Cardiac septum (tissue), 1 donor: ENCODE measurements around the gene HOXC9. TPM values are rescaled to one million over a fixed set of nuclear protein-coding genes. Genes with fewer than 3 reads are reported as not detected.

Experiments used
- DNase-seq: peaks from one replicate; pipeline ENCODE4 v3.0.0-alpha.2; 2020; ENCODE audit warnings: low spot score
- intact Hi-C: fragments of 100-400 bp; cut with DNase I; formaldehyde crosslinking; loops from one replicate; pipeline ENCODE4 v1.14.0; 2022
- total RNA-seq: library from RNA; stranded (reverse); fragmentation: NEBNext Ultra II Directional; extraction: Animal tissue kit (Norgen Biotek cat#: 25700); gene quantifications from one replicate; pipeline ENCODE4 v1.2.1, GENCODE V29; 2021
- donor health status: DM: no; HTN: no; CAD: no.

Gene HOXC9
- total RNA-seq, 1 donor from 2014 or later: not detected

- no peak for DNase-seq
- intact Hi-C loops: no loop called here
Observed at GRCh38 chr12:54019924-54020590, 20.1 kb downstream of the HOXC9 start.

GRCh38 chr12:54020591-54021405 is 20.8 kb downstream of the HOXC9 start:
- intact Hi-C loops: no loop called here
- no peak for DNase-seq

GRCh38 chr12:54021432-54022013 is 21.6 kb downstream of the HOXC9 start:
- intact Hi-C loops: no loop called here
- no peak for DNase-seq

GRCh38 chr12:54022960-54023884 is 23.3 kb downstream of the HOXC9 start:
- no peak for DNase-seq
- intact Hi-C loops: no loop called here

GRCh38 chr12:54024127-54024526 is 24.2 kb downstream of the HOXC9 start:
- DNase-seq: no peak
- intact Hi-C loops: no loop called here

- intact Hi-C loops: no loop called here
- no peak for DNase-seq
Observed at GRCh38 chr12:54024581-54025305, 24.8 kb downstream of the HOXC9 start.

- intact Hi-C loops: no loop called here
- DNase-seq: no peak
Observed at GRCh38 chr12:54025499-54026405, 25.8 kb downstream of the HOXC9 start.

- intact Hi-C loops: no loop called here
Observed at GRCh38 chr12:54026640-54027441, 26.9 kb downstream of the HOXC9 start.

GRCh38 chr12:54027442-54027786 is 27.5 kb downstream of the HOXC9 start:
- intact Hi-C loops: no loop called here
- no peak for DNase-seq

More at GRCh38 chr12:54026640-54027441, 26.9 kb downstream of the HOXC9 start:
- no peak for DNase-seq

GRCh38 chr12:54028314-54029201 is 28.6 kb downstream of the HOXC9 start, which contains the start of gene HOXC6:
HOXC6 (plus strand) TSS chr12:54028440; CDS start chr12:54028522, 82 bp downstream.
- intact Hi-C loops: no loop called here

GRCh38 chr12:54029529-54030441 is 29.8 kb downstream of the HOXC9 start:
- intact Hi-C loops: no loop called here
- DNase-seq: no peak

More at GRCh38 chr12:54028314-54029201, 28.6 kb downstream of the HOXC9 start, which contains the start of gene HOXC6:
- DNase-seq: no peak

GRCh38 chr12:54030442-54030801 is 30.5 kb downstream of the HOXC9 start:
- intact Hi-C loops: no loop called here
- DNase-seq: no peak

GRCh38 chr12:54030889-54031471 is 31.0 kb downstream of the HOXC9 start:
- no peak for DNase-seq
- intact Hi-C loops: no loop called here

GRCh38 chr12:54031480-54031879 is 31.5 kb downstream of the HOXC9 start:
- intact Hi-C loops: no loop called here
- no peak for DNase-seq

- intact Hi-C loops: no loop called here
Observed at GRCh38 chr12:54032086-54032619, 32.2 kb downstream of the HOXC9 start.

More at GRCh38 chr12:54032086-54032619, 32.2 kb downstream of the HOXC9 start:
- DNase-seq: no peak
